CD8-positive, alpha-beta memory T cell (primary cell): Measurements from ENCODE around the gene MRPS27. TPM values are rescaled to one million over a fixed set of nuclear protein-coding genes. Genes with fewer than 3 reads are reported as not detected.
A peak's percentile ranks its signal among the peaks of the same experiment; 100 is the strongest.
"Not testable (repeated sequence)": the region's sequence is repeated elsewhere in the genome, so short reads cannot be mapped to it uniquely, and the experiment has no call there.

Experiments
- CTCF ChIA-PET: fragments of 350-600 bp; sonication (Branson Sonifier 250); formaldehyde crosslinking; loops from one replicate; lab custom pipeline; 2021; ENCODE audit warnings: antibody characterized with exemption; lab: Charles Lee
- POLR2A ChIA-PET: fragments of 350-600 bp; sonication (Branson Sonifier 250); formaldehyde crosslinking; loops from one replicate; lab custom pipeline; 2021; ENCODE audit warnings: antibody characterized with exemption; lab: Charles Lee
- DNase-seq, 5 donors: peaks; one replicate each; pipeline versions ENCODE4 v3.0.0 to v3.0.0-alpha.2; 2020 to 2022; ENCODE audit warnings: mixed read lengths in 1 of 5
- H3K27ac ChIP-seq: one replicate; pipeline ENCODE4 v1.7.0; 2013; ENCODE audit warnings: low read depth, mild to moderate bottlenecking, low read length, moderate library complexity
- H3K27me3 ChIP-seq: 2 replicates; pipeline ENCODE4 v1.7.0; 2013; ENCODE audit warnings: low read length, mild to moderate bottlenecking; ENCODE audit not compliant: insufficient read depth, poor library complexity, severe bottlenecking
- H3K36me3 ChIP-seq: 2 replicates; pipeline ENCODE4 v1.7.0; 2013; ENCODE audit warnings: mild to moderate bottlenecking, low read length, moderate library complexity; ENCODE audit not compliant: insufficient read depth
- H3K4me1 ChIP-seq: 2 replicates; pipeline ENCODE4 v1.7.0; 2013; ENCODE audit warnings: mild to moderate bottlenecking, low read length, moderate library complexity; ENCODE audit not compliant: insufficient read depth
- H3K4me3 ChIP-seq: 2 replicates; pipeline ENCODE4 v1.7.0; 2013; ENCODE audit warnings: mild to moderate bottlenecking, low read length
- H3K9me3 ChIP-seq: 2 replicates; pipeline ENCODE4 v1.7.0; 2013; ENCODE audit warnings: mild to moderate bottlenecking, low read length
- H3K27ac Mint-ChIP-seq, 8 donors: one replicate each; pipeline ENCODE4 v1.8.0; 2020 to 2021; ENCODE audit warnings: mixed read lengths in 8 of 8, mild to moderate bottlenecking in 6 of 8, inconsistent platforms in 3 of 8, moderate library complexity in 3 of 8
- H3K27me3 Mint-ChIP-seq, 2 donors: one replicate each; pipeline ENCODE4 v1.8.0; 2020 to 2021; ENCODE audit warnings: mixed read lengths in 2 of 2, mild to moderate bottlenecking in 1 of 2, moderate library complexity in 1 of 2
- H3K36me3 Mint-ChIP-seq, 3 donors: one replicate each; pipeline ENCODE4 v1.8.0; 2020 to 2021; ENCODE audit warnings: mixed read lengths in 3 of 3, inconsistent platforms in 1 of 3, mild to moderate bottlenecking in 1 of 3
- H3K4me1 Mint-ChIP-seq, 3 donors: one replicate each; pipeline ENCODE4 v1.8.0; 2020 to 2021; ENCODE audit warnings: mixed read lengths in 3 of 3, inconsistent platforms in 1 of 3, mild to moderate bottlenecking in 1 of 3
- H3K4me3 Mint-ChIP-seq, 7 donors: one replicate each; pipeline ENCODE4 v1.8.0; 2020 to 2021; ENCODE audit warnings: mixed read lengths in 7 of 7, mild to moderate bottlenecking in 6 of 7, moderate library complexity in 4 of 7, inconsistent platforms in 2 of 7
- H3K9me3 Mint-ChIP-seq, 5 donors: one replicate each; pipeline ENCODE4 v1.8.0; 2020 to 2022; ENCODE audit warnings: mixed read lengths in 5 of 5, mild to moderate bottlenecking in 3 of 5, moderate library complexity in 2 of 5, inconsistent platforms in 1 of 5
- polyA plus RNA-seq: library from polyadenylated mRNA; unstranded; fragments of 300-500 nt; fragmentation: Illumina TruSeq; gene quantifications from one replicate; pipeline ENCODE4 v1.2.3, GENCODE V29; 2021
- total RNA-seq, 2 experiments: library from RNA; stranded (reverse); gene quantifications; one replicate each; pipeline ENCODE4 v1.2.3, GENCODE V29; 2021

Gene MRPS27
- total and polyA plus RNA-seq, 3 experiments from 2014 or later, result 35.9 to 91.9 (median 86.9) TPM

- Histone ChIP-seq H3K4me1 (peaks cover 3% of the 10 kb centered on the region), H3K9me3 (no peaks in the 10 kb centered on the region), H3K36me3 (peaks cover 8% of the 10 kb centered on the region), H3K27ac (no peak overlapping the region), H3K4me3 (no peak overlapping the region), H3K27me3 (no peaks in the 10 kb centered on the region)
- peak overlapping the region in 1 of 7 donors; percentile 66 for H3K4me3 Mint-ChIP-seq
- no peaks in the 10 kb centered on the region for H3K9me3 Mint-ChIP-seq
- POLR2A ChIA-PET, result no interaction called here
- H3K4me1 Mint-ChIP-seq, result peaks cover 10 to 24% (median 17%) of the 10 kb centered on the region in 3 donors
- DNase-seq, result no peak
- peaks cover 7 to 55% (median 26%) of the 10 kb centered on the region in 3 donors for H3K36me3 Mint-ChIP-seq
- CTCF ChIA-PET, result interaction anchor here (8.0 kb wide), 1 partner anchor 16 kb away, joined by 54 read pairs; no protein-coding TSS in a partner anchor
- H3K27me3 Mint-ChIP-seq, result no peaks in the 10 kb centered on the region
- peak overlapping the region in 2 of 8 donors; percentile 32 to 61 for H3K27ac Mint-ChIP-seq
Observed at GRCh38 chr5:72324189-72324825, 4.3 kb upstream of the MRPS27 start.

DNA sequence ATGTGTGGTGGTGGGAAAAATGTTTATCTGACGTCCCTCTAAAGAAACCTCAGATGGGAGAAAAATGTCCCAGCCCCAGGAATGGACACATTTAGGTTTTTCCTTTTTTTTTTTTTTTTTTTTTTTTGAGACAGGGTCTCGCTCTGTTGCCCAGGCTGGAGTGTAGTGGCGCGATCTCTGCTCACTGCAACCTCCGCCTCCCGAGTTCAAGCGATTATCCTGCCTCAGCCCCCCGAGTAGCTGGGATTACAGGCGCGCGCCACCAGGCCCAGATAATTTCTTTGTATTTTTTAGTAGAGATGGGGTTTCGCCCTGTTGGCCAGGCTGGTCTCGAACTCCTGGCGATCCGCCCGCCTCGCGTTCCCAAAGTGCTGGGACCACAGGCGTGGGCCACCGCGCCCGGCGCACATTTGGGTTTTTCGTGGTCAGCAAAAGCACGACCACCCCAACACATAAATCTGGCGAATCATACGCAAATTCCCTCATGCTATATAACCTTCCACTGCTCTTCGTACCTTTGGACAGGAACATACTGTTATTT lies 535 bp downstream of the MRPS27 start:
- DNase-seq, result peak in 1 of 5 donors; percentile 48
- H3K27ac Mint-ChIP-seq, result peak overlapping the region; percentile 83 to 98 (median 94)
- H3K36me3 ChIP-seq, H3K27me3 ChIP-seq, H3K27me3 Mint-ChIP-seq, H3K9me3 Mint-ChIP-seq, H3K9me3 ChIP-seq: not testable (repeated sequence)
- ChIA-PET CTCF (interaction anchor here (0.8 to 8.0 kb wide), 2 partner anchors 11 to 17 kb away, joined by 3 to 54 read pairs; no protein-coding TSS in a partner anchor), POLR2A (interaction anchor here (0.8 to 3.7 kb wide), 2 partner anchors 11 to 85 kb away, joined by 6 to 27 read pairs; no protein-coding TSS in a partner anchor)
- peak overlapping the region; percentile 100 for H3K4me3 ChIP-seq
- H3K4me3 Mint-ChIP-seq, result peak overlapping the region; percentile 94 to 99 (median 98)
- H3K27ac ChIP-seq, result peak overlapping the region; percentile 75
- H3K4me1 ChIP-seq, result peaks cover 17% of the 10 kb centered on the region
- H3K36me3 Mint-ChIP-seq, result peaks cover 7 to 38% (median 12%) of the 10 kb centered on the region in 3 donors
- peaks cover 30 to 63% (median 51%) of the 10 kb centered on the region in 3 donors for H3K4me1 Mint-ChIP-seq

- no peak overlapping the region for H3K4me3 ChIP-seq
- ChIA-PET POLR2A (no interaction called here), CTCF (no interaction called here)
- Mint-ChIP-seq H3K4me3 (peak overlapping the region in 1 of 7 donors; percentile 53), H3K36me3 (peaks cover 0 to 50% (median 12%) of the 10 kb centered on the region in 3 donors), H3K9me3 (no peaks in the 10 kb centered on the region), H3K27me3 (no peaks in the 10 kb centered on the region), H3K4me1 (peaks cover 20 to 43% (median 40%) of the 10 kb centered on the region in 3 donors), H3K27ac (no peak overlapping the region)
- H3K27me3 ChIP-seq, result no peaks in the 10 kb centered on the region
- peaks cover 17% of the 10 kb centered on the region for H3K4me1 ChIP-seq
- H3K27ac ChIP-seq, result no peak overlapping the region
- H3K9me3 ChIP-seq, result no peaks in the 10 kb centered on the region
- DNase-seq, result no peak
- peaks cover 2% of the 10 kb centered on the region for H3K36me3 ChIP-seq
Observed at GRCh38 chr5:72314571-72315172, 5.4 kb downstream of the MRPS27 start.

DNA sequence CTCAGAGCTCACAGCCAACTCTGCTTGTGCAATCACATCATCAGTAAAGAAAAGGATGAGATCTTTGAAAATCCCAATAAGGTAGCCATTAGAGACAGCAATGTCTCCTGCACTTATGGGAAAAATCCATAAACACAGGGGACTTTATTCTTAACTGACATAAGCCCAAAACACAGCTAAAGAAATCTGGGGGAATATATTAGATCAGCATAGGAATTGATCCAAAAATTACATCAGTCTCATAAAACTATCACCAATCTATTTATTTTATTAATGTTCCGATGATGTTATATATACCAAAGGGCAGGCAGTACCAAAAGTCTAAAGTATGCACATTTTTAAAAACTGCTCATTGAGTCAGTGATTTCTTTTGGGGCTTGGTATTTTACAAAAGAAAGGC lies 6.9 kb downstream of the MRPS27 start:
- peaks cover 5% of the 10 kb centered on the region for H3K36me3 ChIP-seq
- ChIA-PET POLR2A (no interaction called here), CTCF (no interaction called here)
- Mint-ChIP-seq H3K27ac (peak overlapping the region in 1 of 8 donors; percentile 71), H3K4me3 (no peak overlapping the region), H3K9me3 (no peaks in the 10 kb centered on the region), H3K36me3 (peaks cover 0 to 54% (median 12%) of the 10 kb centered on the region in 3 donors), H3K4me1 (peaks cover 17 to 39% (median 37%) of the 10 kb centered on the region in 3 donors), H3K27me3 (peaks cover 0 to 2% of the 10 kb centered on the region in 2 donors)
- H3K27me3 ChIP-seq, result no peaks in the 10 kb centered on the region
- H3K9me3 ChIP-seq, result no peaks in the 10 kb centered on the region
- no peak for DNase-seq
- no peak overlapping the region for H3K27ac ChIP-seq
- peaks cover 12% of the 10 kb centered on the region for H3K4me1 ChIP-seq
- H3K4me3 ChIP-seq, result no peak overlapping the region

GRCh38 chr5:72308853-72309191 lies 11.2 kb downstream of the MRPS27 start:
- Mint-ChIP-seq H3K27me3 (peaks cover 0 to 2% of the 10 kb centered on the region in 2 donors), H3K36me3 (peaks cover 0 to 43% (median 11%) of the 10 kb centered on the region in 3 donors), H3K4me1 (peaks cover 26 to 42% (median 34%) of the 10 kb centered on the region in 3 donors), H3K27ac (peak overlapping the region; percentile 64 to 97 (median 90)), H3K4me3 (peak overlapping the region in 5 of 7 donors; percentile 87 to 94 (median 93)), H3K9me3 (no peaks in the 10 kb centered on the region)
- Histone ChIP-seq H3K36me3 (peaks cover 5% of the 10 kb centered on the region), H3K4me1 (peaks cover 9% of the 10 kb centered on the region), H3K9me3 (no peaks in the 10 kb centered on the region), H3K27ac (peak overlapping the region; percentile 34), H3K27me3 (no peaks in the 10 kb centered on the region), H3K4me3 (peak overlapping the region; percentile 28)
- ChIA-PET CTCF (interaction anchor here (0.6 to 3.4 kb wide), 19 partner anchors 10 to 539 kb away, joined by 3 to 54 read pairs (median 4); partner anchors contain the start of genes MRPS27 and PTCD2), POLR2A (interaction anchor here (0.9 to 2.0 kb wide), 2 partner anchors 9 to 11 kb away, joined by 3 to 27 read pairs; partner anchors contain the start of genes MRPS27 and PTCD2)
- no peak for DNase-seq

DNA sequence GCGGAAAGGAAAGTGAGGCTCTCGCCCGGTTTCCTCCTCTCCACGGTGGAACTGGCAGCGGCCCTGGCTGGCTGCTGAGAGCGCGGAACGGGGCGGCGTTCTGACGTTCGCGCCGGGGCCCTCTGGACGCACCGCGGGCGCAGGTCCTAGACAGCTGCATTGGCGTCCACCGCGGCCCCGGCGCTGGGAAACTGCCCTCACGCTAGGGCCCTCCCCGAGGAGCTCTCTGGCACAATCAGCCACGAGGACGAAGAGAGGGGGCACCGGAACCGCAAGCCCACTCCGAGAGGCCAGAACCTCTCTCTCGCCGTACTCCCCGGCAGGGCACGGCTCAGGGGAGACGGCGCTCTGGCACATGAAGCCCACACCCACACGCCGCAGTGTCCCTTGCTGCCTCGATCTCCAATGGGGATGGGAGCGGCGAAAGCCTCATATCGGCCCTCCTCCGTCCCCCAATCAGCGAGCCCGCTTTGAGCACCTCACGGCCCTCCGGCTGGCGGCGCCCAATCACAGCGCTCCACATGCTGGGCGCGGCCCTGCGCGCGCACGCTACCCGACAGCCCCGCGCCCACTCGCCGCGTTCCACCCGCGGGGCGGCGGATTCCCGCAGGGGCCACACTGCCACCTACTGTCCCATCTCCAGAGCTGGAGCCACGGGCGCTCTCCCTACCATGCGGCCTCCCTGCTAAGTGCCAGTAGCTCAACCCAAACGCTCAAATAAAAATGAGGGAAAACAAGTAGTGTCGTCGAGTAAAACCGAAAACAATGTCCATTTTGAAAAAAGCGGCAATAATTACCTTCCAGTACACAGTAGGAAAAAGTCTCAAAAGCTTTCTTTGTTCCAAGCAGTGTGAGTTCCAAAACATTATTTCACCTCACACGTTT lies 11.8 kb downstream of the MRPS27 start:
- Mint-ChIP-seq H3K27me3 (peaks cover 0 to 2% of the 10 kb centered on the region in 2 donors), H3K36me3 (peaks cover 0 to 38% (median 7%) of the 10 kb centered on the region in 3 donors), H3K4me1 (peaks cover 26 to 44% (median 36%) of the 10 kb centered on the region in 3 donors), H3K27ac (peak overlapping the region; percentile 64 to 98 (median 94)), H3K9me3 (no peaks in the 10 kb centered on the region), H3K4me3 (peak overlapping the region; percentile 87 to 94 (median 94))
- ChIA-PET CTCF (interaction anchor here (0.6 to 3.4 kb wide), 22 partner anchors 9 to 540 kb away, joined by 3 to 54 read pairs (median 4); partner anchors contain the start of genes MRPS27 and PTCD2), POLR2A (interaction anchor here (0.6 to 2.0 kb wide), 4 partner anchors 8 to 199 kb away, joined by 3 to 27 read pairs (median 3); partner anchors contain the start of genes MRPS27 and PTCD2)
- Histone ChIP-seq H3K4me1 (peaks cover 9% of the 10 kb centered on the region), H3K4me3 (peak overlapping the region; percentile 89), H3K9me3 (no peaks in the 10 kb centered on the region), H3K27ac (peak overlapping the region; percentile 95), H3K36me3 (peaks cover 5% of the 10 kb centered on the region), H3K27me3 (no peaks in the 10 kb centered on the region)
- peak; percentile 95 to 97 (median 95) for DNase-seq

DNA sequence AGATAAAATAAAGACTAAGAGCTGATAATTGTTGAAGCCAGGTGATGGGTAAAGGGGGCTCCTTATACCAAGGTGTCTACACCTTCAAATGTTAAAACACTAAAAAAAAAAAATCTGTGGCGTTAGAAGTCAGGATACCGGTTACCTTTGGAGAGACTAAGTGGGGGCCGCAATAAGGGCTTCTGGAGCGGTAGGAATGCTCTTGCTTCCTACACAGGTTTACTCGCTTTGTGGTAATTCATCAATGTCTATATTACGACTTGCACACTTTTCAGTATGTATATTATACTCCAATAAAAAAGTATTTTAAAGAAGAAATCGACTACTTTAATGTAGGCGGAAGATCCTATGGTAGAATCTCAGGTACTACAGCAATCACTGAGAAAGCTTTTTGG lies 12.5 kb downstream of the MRPS27 start:
- Histone ChIP-seq H3K27me3 (no peaks in the 10 kb centered on the region), H3K9me3 (no peaks in the 10 kb centered on the region), H3K36me3 (peaks cover 5% of the 10 kb centered on the region), H3K4me3 (peak overlapping the region; percentile 89), H3K4me1 (peaks cover 9% of the 10 kb centered on the region), H3K27ac (peak overlapping the region; percentile 95)
- POLR2A ChIA-PET, result interaction anchor here (0.7 to 2.0 kb wide), 2 partner anchors 12 to 14 kb away, joined by 3 to 27 read pairs; partner anchors contain the start of genes MRPS27 and PTCD2
- CTCF ChIA-PET, result interaction anchor here (0.7 to 3.4 kb wide), 9 partner anchors 14 to 173 kb away, joined by 3 to 54 read pairs (median 3); partner anchors contain the start of genes MRPS27 and PTCD2
- no peak for DNase-seq
- Mint-ChIP-seq H3K9me3 (no peaks in the 10 kb centered on the region), H3K4me3 (peak overlapping the region; percentile 87 to 94 (median 94)), H3K36me3 (peaks cover 0 to 35% (median 9%) of the 10 kb centered on the region in 3 donors), H3K27ac (peak overlapping the region; percentile 64 to 98 (median 94)), H3K27me3 (peaks cover 0 to 2% of the 10 kb centered on the region in 2 donors), H3K4me1 (peaks cover 26 to 50% (median 39%) of the 10 kb centered on the region in 3 donors)
